ENCODE measurements around the gene NASP.

The NASP gene

DNA sequence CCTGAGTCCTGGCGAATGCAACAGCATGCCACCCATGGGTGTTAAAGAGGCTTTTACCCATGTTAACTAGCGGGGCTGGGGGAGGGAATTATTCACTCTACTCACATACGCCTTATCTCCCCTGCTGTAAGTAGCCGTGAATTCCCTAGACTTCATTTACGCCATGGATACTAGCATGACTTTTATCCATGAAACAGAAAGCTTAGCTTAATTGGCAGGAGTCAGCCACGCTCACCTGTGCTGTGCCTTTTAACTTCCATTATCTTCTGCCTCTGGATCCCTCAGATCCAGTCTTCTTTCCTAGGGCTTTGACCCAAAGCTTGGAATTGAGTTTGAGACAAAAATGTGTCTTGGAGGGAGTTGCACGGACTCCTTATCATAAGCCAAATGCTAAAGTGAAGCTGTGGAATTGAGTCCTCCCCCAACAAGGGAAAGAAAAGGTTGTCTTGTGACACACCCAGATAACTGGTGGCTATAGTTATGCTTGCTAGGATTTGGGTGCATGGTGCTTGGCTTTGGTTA lies 9.7 kb upstream of the NASP start:
- DNase-seq (no peak), ATAC-seq (ENCODE audit: insufficient read depth, low read depth) (no peak)
- H3K27me3 ChIP-seq (ENCODE audit: insufficient read depth, low read length, poor library complexity), result no peaks in the 10 kb centered on the region
- no peak overlapping the region for H3K27ac ChIP-seq (ENCODE audit: low read length)
- no peaks in the 10 kb centered on the region; the same call in 1 of the 2 replicates for H4K20me1 ChIP-seq (ENCODE audit: insufficient read depth, low read length)
- TF ChIP-seq, protein P1, sequence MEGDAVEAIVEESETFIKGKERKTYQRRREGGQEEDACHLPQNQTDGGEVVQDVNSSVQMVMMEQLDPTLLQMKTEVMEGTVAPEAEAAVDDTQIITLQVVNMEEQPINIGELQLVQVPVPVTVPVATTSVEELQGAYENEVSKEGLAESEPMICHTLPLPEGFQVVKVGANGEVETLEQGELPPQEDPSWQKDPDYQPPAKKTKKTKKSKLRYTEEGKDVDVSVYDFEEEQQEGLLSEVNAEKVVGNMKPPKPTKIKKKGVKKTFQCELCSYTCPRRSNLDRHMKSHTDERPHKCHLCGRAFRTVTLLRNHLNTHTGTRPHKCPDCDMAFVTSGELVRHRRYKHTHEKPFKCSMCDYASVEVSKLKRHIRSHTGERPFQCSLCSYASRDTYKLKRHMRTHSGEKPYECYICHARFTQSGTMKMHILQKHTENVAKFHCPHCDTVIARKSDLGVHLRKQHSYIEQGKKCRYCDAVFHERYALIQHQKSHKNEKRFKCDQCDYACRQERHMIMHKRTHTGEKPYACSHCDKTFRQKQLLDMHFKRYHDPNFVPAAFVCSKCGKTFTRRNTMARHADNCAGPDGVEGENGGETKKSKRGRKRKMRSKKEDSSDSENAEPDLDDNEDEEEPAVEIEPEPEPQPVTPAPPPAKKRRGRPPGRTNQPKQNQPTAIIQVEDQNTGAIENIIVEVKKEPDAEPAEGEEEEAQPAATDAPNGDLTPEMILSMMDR (IDR thresholded peaks at IDR 0.05; ENCODE audit: borderline replicate concordance, extremely low read depth, low read length, poor library complexity, severe bottlenecking), result no peak
- TF ChIP-seq EZH2 (IDR thresholded peaks at IDR 0.05; ENCODE audit: borderline replicate concordance, low read depth, low read length, severe bottlenecking), result no peak
- no peaks in the 10 kb centered on the region for H3K9me3 ChIP-seq (ENCODE audit: insufficient read depth, low read length, severe bottlenecking)
- H3K36me3 ChIP-seq (ENCODE audit: insufficient read depth, low read length), result peaks cover 18% of the 10 kb centered on the region
- H3K79me2 ChIP-seq (ENCODE audit: insufficient read depth, low read length), result no peaks in the 10 kb centered on the region
- no peak overlapping the region for H3K4me2 ChIP-seq (ENCODE audit: insufficient read depth, low read length)
- H2AFZ ChIP-seq (ENCODE audit: low read depth, low read length), result no peak overlapping the region
- no peaks in the 10 kb centered on the region for H3K4me1 ChIP-seq (ENCODE audit: insufficient read depth, low read length)
- H3K9ac ChIP-seq (ENCODE audit: low read depth, low read length), result no peak overlapping the region
- no peak overlapping the region for H3K4me3 ChIP-seq (ENCODE audit: low read depth in 1 of 2, low read length in 2 of 2)

DNA sequence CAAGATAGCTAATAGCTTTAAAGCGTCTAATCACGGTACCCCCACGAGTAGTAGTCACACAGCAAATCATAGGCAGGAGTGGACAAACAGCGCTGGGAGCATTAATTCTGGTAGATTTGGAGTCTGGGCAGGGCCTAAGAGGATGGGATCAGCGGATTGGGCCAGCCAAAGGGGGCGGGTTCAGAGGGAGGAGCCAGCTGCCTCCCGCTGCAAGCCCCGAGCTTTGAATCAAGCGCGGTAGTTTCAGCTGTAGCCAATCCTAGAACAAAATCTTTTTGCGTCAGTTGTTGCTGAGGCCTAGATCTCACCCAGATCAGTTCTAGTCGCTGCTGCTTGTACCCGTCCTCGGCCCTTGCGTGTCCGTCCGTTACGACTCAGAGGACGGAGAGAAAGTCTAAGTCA lies 576 bp upstream of the NASP start:
- H2AFZ ChIP-seq (ENCODE audit: low read depth, low read length), result peak overlapping the region; percentile 91
- peaks cover 36% of the 10 kb centered on the region for H4K20me1 ChIP-seq (ENCODE audit: insufficient read depth, low read length)
- peaks cover 35% of the 10 kb centered on the region for H3K4me1 ChIP-seq (ENCODE audit: insufficient read depth, low read length)
- ATAC-seq (ENCODE audit: insufficient read depth, low read depth), result peak; percentile 85
- H3K27ac ChIP-seq (ENCODE audit: low read length), result peak overlapping the region; percentile 97
- peak overlapping the region; percentile 69 for H3K4me2 ChIP-seq (ENCODE audit: insufficient read depth, low read length)
- no peaks in the 10 kb centered on the region for H3K9me3 ChIP-seq (ENCODE audit: insufficient read depth, low read length, severe bottlenecking)
- peaks cover 47% of the 10 kb centered on the region for H3K79me2 ChIP-seq (ENCODE audit: insufficient read depth, low read length)
- no peaks in the 10 kb centered on the region for H3K27me3 ChIP-seq (ENCODE audit: insufficient read depth, low read length, poor library complexity)
- peak overlapping the region; percentile 97 for H3K9ac ChIP-seq (ENCODE audit: low read depth, low read length)
- no peak for TF ChIP-seq EZH2 (IDR thresholded peaks at IDR 0.05; ENCODE audit: borderline replicate concordance, low read depth, low read length, severe bottlenecking)
- DNase-seq, result peak; percentile 97
- peaks cover 31% of the 10 kb centered on the region for H3K36me3 ChIP-seq (ENCODE audit: insufficient read depth, low read length)
- peak overlapping the region; percentile 41 to 65; a peak in 3 of 4 replicates for H3K4me3 ChIP-seq (ENCODE audit: low read depth in 1 of 2, low read length in 2 of 2)

GRCh38 chr1:45584351-45585109 lies 689 bp downstream of the NASP start:
- Histone ChIP-seq H3K36me3 (ENCODE audit: insufficient read depth, low read length) (peaks cover 40% of the 10 kb centered on the region), H3K9ac (ENCODE audit: low read depth, low read length) (peak overlapping the region; percentile 97), H3K27ac (ENCODE audit: low read length) (peak overlapping the region; percentile 97), H3K4me2 (ENCODE audit: insufficient read depth, low read length) (peak overlapping the region; percentile 69), H4K20me1 (ENCODE audit: insufficient read depth, low read length) (peaks cover 49% of the 10 kb centered on the region), H3K79me2 (ENCODE audit: insufficient read depth, low read length) (peaks cover 60% of the 10 kb centered on the region), H2AFZ (ENCODE audit: low read depth, low read length) (peak overlapping the region; percentile 90), H3K4me1 (ENCODE audit: insufficient read depth, low read length) (peaks cover 40% of the 10 kb centered on the region), H3K9me3 (ENCODE audit: insufficient read depth, low read length, severe bottlenecking) (no peaks in the 10 kb centered on the region), H3K4me3 (ENCODE audit: low read depth in 1 of 2, low read length in 2 of 2) (peak overlapping the region; percentile 41 to 65), H3K27me3 (ENCODE audit: insufficient read depth, low read length, poor library complexity) (no peaks in the 10 kb centered on the region)
- TF ChIP-seq, protein P1 (IDR thresholded peaks at IDR 0.05; ENCODE audit: borderline replicate concordance, extremely low read depth, low read length, poor library complexity, severe bottlenecking), result peak; percentile 22
- TF ChIP-seq EZH2 (IDR thresholded peaks at IDR 0.05; ENCODE audit: borderline replicate concordance, low read depth, low read length, severe bottlenecking), result no peak
- ATAC-seq (ENCODE audit: insufficient read depth, low read depth) (peak; percentile 50), DNase-seq (peak; percentile 90)

DNA sequence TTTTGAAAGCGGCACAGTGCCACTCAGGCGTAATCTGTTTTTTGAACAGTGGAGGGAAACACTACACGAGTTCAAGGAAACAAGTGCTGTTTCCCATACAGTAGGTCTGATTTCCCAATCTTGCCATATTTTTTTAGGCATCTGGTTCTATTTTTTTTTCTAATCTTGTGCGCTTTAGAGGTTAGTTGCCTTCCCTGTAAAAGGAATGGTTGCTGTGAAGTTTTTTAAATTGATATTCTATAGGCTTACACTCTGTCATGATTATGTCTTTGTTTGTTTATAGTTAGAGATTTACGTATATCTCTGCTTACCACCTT lies 1.2 kb downstream of the NASP start:
- H3K9me3 ChIP-seq (ENCODE audit: insufficient read depth, low read length, severe bottlenecking), result no peaks in the 10 kb centered on the region
- peaks cover 54% of the 10 kb centered on the region for H4K20me1 ChIP-seq (ENCODE audit: insufficient read depth, low read length)
- peak overlapping the region; percentile 97 for H3K27ac ChIP-seq (ENCODE audit: low read length)
- H3K79me2 ChIP-seq (ENCODE audit: insufficient read depth, low read length), result peaks cover 65% of the 10 kb centered on the region
- no peak for DNase-seq
- peaks cover 44% of the 10 kb centered on the region for H3K36me3 ChIP-seq (ENCODE audit: insufficient read depth, low read length)
- peak overlapping the region; percentile 41 to 65 for H3K4me3 ChIP-seq (ENCODE audit: low read depth in 1 of 2, low read length in 2 of 2)
- peak overlapping the region; percentile 22 for H2AFZ ChIP-seq (ENCODE audit: low read depth, low read length)
- peak overlapping the region; percentile 69 for H3K4me2 ChIP-seq (ENCODE audit: insufficient read depth, low read length)
- H3K9ac ChIP-seq (ENCODE audit: low read depth, low read length), result peak overlapping the region; percentile 97
- ATAC-seq (ENCODE audit: insufficient read depth, low read depth), result no peak
- TF ChIP-seq, protein P1 (IDR thresholded peaks at IDR 0.05; ENCODE audit: borderline replicate concordance, extremely low read depth, low read length, poor library complexity, severe bottlenecking), result no peak
- no peak for TF ChIP-seq EZH2 (IDR thresholded peaks at IDR 0.05; ENCODE audit: borderline replicate concordance, low read depth, low read length, severe bottlenecking)
- peaks cover 40% of the 10 kb centered on the region for H3K4me1 ChIP-seq (ENCODE audit: insufficient read depth, low read length)
- no peaks in the 10 kb centered on the region for H3K27me3 ChIP-seq (ENCODE audit: insufficient read depth, low read length, poor library complexity)

Data from DND-41 (cell line).